GM19395 (cell line): ENCODE measurements around the gene CHST5.
A peak's percentile ranks its signal among the peaks of the same experiment; 100 is the strongest.

Source experiments
- ATAC-seq: cut with Tn5 transposase; IDR thresholded peaks from one replicate; pipeline ENCODE4 v1.9.1; 2021; ENCODE audit warnings: mild to moderate bottlenecking, moderate library complexity; ENCODE audit not compliant: unreplicated experiment

CHST5 gene

DNA sequence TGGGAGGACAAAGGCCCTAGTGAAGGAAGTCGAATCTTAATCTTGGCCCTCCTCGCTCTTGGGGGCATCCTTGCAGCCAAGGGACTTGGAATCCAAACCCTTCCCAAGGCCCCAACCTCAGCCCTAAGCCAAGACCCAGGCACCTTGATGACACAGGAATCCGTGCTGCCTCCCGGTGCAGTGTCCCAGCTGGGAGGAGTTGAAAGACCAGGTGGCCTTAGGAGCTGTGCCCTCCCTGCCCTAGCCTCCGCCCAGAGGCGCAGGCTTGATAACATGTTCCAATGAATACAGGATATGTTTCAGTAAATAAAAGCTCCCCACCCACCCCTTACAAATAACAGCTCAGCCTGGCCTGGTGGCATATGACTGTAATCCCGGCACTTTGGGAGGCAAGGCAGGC is at the start of gene CHST5:
TSS of gene CHST5 (minus strand) at position 208 of the 400 bp plus-strand sequence. CDS start 5,724 bp downstream, outside the sequence.
- no peak for ATAC-seq

DNA sequence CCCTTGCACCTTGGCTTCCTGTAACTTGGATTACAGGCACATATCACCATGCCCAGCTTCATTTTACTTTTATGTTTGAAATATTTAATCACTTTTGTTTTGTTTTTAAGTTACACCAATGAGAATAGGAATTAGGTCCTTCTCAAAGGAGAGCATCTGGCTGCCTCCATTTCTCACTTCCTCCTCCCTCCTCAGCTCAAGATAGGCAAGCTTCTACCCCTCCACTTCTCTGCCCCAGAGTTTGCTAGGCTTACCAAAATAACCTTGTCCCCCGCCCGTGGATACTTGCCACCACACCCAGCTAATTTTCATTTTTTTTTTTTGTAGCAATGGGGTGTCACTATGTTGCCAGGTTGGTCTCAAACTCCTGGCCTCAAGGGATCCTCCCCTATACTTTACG is 48.2 kb upstream of the CHST5 start:
- ATAC-seq = peak; percentile 73

DNA sequence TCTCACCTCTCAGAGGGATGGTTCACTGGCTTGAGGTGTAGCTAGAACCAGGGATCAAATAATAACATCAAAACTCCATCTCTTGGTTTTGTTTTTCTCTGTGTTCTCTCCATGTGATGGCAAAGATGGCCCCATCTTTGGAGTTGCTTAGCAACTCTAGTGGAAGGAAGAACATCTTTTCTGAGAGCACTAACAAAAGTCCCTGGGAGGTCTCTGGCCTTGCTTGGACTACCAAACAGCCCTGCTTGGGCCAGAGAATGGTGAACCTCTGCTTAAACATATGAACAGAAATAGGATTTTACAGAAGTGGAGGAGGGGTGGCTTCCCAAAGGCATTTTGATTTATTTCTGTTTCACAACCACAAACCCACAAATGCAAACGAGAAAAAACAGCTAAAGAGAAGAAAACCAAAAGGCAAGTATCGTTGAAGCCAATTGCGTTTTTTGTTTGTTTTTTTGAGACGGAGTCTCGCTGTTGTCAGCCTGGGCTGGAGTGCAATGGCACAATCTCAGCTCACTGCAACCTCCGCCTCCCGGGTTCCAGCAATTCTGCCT is 43.5 kb upstream of the CHST5 start:
- ATAC-seq = no peak

DNA sequence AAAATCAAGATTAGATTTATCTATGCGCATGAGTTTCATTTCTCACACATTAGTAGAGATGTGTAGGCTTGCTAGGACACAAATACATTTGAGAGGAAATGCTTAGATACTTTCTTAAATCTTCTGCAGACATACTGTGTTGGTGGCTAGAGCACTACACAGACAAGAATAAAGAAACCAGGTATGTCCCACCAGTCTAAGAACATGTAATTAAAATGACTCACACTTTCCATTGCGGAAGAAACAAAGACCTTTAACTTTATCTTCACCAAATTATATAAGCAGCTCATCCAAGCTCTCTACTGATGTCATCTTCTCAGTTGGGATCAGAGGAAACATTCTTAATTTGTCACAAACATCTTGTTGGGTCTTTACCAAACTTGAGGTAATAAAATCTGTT is 42.8 kb upstream of the CHST5 start:
- ATAC-seq = no peak

DNA sequence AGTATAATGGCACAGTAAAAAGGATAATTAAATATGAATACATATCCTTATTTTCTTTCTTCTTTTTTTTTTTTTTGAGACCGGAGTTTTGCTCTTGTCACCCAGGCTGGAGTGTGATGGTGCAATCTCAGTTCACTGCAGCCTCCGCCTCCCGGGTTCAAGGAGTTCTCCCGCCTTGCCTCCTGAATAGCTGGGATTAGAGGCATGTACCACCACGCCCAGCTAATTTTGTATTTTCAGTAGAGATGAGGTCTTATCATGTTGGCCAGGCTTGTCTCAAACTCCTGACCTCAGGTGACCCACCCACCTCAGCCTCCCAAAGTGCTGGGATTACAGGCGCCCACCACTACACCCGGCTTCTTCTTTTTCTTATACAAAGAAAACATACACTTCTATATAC is 42.3 kb upstream of the CHST5 start:
- no peak for ATAC-seq

DNA sequence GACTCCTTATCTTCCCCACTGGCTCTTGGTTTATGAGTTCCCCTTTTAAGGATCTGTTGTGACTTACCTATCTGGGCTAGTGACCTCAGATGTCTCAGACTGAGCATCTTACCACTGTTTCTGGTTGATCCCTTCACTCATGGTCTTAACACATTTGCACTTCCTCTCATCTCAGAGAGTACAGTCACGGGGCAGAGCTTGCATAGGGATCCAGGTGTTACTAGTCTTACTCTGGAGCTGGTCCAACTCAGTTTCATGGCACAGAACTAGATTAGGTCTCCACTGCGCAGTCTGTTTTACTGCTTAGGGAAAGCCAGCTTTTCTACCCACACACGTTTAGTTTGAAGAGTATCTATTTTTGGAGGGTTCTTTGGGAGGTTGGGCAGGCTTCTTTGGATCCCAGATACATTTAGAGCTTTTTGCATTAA is 40.5 kb upstream of the CHST5 start:
- peak; percentile 66 for ATAC-seq

DNA sequence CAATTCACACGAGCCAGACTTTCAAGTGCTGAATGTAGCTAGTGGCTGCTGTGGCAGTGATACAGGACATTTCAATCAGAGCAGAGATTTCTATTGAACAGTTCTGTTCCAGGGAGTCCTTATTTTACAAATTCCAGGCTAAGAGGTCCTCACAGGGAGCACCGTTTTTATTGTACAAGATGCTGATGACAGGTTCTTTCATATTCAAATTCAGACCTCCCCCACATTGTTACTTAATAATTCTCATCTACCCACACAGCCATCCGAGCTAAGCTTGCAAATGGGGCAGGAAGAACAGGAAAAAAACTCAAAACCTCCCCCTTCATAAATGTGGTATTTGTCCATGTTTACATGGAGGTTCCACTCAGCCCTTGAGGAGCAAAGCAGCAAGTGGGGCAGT is 40.0 kb upstream of the CHST5 start:
- no peak for ATAC-seq

DNA sequence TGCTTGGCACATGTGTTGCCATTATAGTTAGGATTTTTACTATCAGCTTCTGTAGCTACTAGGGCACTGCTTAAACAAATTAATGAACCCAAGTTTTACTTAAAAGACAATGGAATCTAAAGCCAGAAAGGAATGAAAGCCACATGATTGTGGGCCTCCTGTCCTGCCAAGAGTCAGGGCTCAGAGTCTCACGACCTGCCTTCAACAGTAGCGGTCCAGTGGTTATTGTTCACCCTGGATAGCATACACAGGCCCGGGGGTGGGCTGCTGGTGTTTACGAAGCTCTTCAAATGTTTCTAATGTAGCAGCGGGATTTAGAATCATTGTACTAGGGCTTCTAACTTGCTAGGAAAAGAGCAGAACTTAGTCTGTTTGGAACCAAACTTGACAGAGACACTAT is 38.0 kb upstream of the CHST5 start:
- ATAC-seq = no peak

DNA sequence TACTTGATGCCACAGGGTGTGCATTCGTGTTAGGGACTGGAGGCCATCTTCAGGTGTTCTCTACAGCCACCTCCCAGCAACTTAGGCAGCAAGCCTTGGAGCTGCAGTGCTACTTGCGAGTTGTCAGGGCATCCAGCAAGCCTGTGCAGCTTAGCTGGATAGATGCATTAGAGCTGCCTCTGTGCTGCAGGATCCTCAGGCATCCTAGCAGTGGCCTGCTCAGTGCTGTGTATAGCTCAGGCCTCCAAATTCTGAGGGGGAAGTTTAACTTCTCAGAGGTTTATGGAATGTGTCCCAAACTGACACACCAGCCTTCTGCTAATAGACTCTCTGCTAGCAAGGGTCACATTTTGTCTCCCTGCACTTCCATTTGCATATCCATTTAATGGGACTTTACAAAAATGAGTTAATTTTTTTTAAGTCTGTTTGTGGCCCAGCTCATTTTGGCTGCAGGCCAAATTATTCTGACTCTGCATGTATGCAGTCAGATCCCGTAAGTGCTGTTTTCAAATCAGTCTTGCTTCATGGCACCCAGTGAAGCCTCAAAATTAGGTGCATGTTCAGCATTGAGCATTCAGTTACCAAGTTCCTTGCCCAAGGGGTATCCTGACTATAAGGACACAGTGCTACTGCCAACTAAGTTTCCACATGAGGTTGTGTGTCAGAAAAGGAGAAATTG is 37.1 kb upstream of the CHST5 start:
- ATAC-seq = no peak

DNA sequence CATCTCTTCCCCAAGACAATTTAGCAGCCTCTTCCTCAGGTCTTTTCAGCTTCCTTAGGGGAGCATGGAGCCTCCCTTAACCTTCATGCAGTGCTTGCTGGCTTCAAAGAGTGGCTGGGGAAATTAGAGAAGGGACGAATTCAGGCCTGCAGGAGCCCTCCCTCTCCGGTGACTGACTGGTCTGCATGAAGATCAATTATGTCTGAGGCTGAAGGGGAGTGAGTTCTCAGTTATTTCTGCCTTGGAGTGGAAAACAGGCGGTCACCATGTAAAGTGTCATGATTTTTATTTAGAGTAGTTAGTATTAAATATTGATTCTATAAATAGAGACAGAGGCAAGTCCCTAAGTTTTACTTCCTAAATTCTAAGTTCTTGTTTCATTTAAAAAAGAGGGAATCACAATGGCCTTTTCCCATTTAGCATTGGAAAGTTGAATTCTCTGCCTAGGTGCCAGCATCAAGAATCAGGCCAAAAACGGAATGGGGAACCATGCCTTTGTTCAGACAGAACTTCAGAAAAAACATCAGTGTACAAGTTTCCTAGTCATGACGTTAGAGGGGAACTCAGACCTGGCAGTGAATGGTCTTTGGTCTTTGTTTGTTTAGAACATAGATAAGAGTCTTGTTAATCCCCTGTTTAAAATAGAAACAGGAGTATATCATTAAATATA is 34.6 kb upstream of the CHST5 start:
- ATAC-seq = no peak

DNA sequence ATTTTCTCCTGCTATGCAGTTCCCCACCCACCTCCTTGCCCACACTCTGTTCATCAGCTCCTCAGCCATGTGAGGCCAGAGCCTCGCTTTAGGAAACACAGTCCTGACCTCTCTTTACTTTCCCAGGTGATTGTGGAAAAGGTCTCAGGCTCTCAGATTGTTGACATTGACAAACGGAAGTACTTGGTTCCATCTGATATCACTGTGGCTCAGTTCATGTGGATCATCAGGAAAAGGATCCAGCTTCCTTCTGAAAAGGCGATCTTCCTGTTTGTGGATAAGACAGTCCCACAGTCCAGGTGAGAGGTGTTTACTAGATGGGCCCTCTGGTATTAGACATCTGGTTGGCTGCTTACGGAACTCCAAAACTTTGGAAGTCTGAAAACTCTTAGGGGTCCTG is 32.0 kb upstream of the CHST5 start:
- ATAC-seq = no peak

DNA sequence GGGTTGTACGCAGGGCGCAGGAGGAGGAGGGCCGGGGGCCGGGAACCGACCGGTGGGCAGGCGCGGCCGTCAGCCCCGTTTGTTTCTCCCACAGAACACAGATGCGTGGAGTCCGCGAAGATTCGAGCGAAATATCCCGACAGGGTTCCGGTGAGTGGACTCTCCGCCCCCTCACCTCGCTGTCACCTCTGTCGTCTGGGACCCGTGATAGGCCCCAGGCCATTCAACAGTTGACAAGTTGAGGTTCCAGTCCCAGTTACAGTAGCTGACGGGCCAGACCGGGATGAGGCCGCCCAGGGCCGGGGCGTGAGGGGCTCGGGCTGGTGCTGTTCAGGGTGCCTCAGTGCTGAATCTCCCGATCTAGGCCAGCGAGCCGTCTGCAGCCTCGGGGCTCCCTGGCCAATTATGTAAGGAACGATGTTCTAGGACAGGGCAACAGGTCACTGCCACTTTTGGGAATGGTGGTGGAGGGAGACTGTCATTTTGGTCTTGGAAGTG is 30.9 kb upstream of the CHST5 start:
- ATAC-seq = peak; percentile 7

DNA sequence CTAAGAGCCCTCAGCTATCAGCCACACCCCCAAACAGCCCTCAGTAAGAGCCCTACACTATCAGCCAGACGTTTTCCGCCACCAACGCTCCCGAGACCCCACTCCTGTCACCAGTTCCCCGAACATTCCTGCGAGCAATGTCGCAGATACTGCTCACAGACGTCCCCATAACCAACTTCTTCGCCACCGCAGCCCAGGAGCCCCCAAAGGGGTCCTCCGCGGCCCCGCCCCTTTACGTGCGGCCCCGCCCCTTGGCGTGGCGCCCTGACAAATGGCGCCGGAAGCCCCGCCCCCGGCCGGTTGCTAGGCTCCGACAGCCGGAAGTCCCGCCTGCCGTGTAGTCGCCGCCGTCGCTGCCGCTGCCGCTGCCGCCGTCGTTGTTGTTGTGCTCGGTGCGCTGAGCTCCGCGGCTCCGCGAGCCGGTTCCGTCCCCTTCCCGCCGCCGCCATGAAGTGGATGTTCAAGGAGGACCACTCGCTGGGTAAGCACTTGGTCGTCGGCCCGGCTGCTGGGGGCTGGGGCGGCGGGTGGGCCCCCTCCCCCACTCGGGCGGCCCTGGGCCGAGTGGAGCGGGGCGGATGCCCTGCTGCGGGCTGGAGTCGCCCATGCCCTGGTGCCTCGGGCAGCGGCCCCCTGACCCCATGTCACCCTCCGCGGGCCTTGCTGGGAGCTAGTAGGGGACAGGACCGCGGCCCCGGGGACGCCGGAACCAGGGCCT is 30.3 kb upstream of the CHST5 start, which contains the start of gene GABARAPL2:
TSS of gene GABARAPL2 (plus strand) at position 340 of the 718 bp plus-strand sequence. CDS start at position 448, 108 bp downstream.
- peak; percentile 77 for ATAC-seq

DNA sequence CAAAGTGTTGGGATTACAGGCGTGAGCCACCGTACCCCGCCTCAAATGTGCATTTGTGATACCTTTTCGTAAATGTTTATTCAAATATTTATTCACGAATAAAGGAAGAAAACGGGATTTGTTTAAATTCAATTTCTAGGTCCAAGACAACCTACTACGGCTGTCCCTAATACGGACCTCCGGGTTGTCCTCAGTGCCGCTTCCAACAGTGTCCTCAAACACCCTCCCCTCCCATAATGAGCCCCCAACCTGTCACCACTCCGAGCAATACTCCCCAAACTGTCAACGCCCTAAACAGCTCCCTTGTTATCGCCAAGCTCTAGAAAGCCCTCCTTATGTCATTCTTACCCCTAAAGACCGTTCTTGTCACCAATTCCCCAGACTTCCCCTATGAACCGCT is 29.7 kb upstream of the CHST5 start:
- peak; percentile 12 for ATAC-seq

DNA sequence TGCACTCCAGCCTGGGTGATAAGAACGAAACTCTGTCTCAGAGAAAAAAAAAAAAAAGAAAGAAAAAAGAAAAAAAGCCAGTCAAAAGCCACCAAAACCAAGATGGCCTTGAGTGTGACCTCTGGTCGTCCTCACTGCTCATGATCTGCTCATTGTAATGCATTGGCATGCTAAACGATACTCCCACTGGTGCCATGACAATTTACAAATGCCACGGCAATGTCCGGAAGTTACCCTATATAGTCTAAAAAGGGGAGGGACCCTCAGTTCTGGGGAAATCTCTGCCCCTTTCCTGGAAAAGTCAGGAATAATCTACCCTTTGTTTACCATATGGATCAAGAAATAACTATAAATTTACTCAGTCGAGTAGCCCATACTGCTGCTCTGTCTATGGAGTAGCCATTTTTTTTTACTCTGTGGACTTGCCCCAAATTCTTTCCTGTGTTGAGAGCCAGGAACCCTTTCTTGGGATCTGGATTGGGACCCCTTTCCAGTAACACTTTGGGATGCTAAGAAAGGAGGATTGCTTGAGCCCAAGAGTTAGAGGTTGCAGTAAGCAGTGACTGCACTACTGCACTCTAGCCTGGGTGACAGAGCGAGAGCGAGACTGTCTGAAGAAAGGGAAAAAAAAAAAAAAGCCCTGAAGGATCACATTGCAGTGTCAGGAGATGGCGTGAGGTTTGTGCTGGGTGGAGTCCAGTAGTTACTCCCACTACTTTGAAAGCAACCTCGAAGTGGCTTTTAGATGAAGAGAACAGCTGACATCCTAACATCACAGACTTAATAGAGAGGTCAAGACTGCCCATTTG is 23.9 kb upstream of the CHST5 start:
- no peak for ATAC-seq

DNA sequence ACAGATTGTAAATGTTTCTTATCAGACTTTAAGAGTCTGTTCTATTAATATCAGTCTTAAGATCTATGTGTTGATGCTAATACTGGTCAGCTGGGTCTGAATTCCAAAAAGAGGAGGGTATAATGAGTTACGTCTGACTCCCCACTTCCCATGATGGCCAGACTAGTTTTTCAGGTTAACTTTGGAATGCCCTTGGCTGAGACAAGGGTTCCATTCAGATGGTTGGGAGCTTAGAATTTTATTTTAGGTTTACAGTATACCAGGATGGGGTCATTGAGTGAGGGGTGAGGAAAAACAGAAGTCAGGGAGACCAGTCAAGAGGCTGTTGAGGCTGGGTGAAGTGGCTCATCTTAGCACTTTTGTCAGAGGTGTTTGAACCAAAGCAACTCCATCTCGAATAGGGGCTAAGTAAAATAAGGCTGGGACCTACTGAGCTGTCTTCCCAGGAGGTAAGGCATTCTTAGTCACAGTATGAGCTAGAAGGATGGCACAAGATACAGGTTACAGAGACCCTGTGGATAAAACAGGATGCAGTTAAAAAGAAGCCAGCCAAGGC is 23.0 kb upstream of the CHST5 start:
- no peak for ATAC-seq

DNA sequence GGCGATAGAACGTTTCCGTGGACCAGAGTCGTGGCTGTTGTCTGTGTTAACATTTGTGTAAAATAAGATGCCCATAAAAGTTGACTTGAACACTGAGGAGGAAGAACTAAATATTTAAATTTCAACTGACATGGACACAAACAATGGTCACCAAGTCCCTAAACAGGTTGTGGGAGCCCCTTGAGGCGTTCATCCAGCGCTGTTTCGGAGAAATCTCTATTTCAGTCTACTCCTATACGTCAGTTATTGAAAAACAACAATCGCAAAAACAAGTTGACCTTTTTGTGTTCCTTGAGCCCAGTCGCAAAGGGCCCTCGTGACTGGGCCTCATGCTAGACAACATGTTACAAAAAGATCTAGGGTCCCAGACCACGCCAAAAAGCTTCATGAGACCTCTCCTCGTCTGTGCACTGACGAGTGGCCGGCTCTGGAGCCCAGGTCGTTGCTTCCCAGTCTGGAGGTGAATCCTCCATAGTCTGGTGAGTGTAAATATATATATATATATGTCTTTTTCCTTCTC is 20.6 kb upstream of the CHST5 start:
- no peak for ATAC-seq

DNA sequence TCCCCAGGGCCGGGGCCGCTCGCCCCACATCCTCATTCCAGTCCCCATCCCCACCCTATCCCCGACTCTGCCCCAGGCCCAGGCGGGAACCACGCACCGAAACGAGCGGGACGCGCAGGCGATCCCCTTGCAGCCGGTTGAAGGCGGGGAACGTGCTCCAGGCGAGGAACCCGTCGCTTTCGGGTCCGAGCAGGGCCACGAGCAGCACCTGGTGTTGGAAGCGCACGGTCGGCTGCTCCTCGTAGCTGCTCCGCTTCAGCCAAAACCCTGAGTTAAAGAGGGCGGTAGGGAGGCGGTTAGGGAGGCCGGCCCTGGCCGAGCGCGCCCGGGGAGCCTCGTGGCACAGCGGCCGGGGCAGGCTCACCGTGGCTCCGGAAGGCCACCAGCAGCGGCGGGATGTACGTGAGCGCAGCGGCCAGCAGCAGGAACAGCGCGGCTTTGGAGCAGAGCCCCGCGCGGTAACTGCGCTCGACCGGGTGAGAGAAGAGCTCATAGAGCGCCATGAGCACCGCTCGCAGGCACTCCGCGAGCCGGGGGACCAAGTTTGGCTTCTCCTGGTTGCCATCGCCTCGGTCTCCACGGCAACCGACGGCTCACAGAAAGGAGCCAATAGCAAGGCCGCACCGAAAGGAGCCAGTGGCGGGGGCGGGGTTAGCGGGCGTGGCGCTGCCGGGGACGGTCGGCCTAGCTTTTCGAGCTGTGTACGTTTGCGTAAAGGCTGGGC is 20.0 kb upstream of the CHST5 start, which contains the start of gene TMEM231:
TSS of gene TMEM231 (minus strand) at position 546 of the 724 bp plus-strand sequence. CDS start at position 503, 43 bp downstream.
- ATAC-seq = peak; percentile 94

DNA sequence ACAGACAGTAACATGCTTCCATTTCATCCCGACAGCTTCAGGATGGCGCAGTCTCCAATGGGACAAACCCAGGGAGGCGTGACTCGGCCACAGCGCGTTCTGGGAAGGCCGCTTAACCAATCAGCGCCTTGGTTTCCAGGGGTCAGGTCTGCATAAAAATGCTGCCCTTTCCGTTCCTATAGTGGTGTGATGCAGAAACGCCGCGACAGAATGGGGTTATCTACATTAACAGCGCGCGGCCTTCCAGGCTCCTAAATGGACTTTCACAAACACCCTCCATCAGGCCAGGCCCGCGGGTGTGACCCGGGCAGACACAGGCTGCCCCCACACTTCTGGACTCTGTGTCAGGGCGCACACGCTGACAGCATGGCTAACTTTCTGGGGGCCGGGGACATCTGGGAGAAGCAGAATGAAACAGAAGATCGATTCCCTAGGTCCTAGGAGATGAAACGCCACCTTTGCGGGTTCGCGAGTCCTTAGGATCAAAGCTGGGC is 19.4 kb upstream of the CHST5 start:
- ATAC-seq = peak; percentile 36
